NCI-H510A (cell line): ENCODE data around the gene IGFBP2.
"Not testable (repeated sequence)": the region's sequence is repeated elsewhere in the genome, so short reads cannot be mapped to it uniquely, and the experiment has no call there.

ENCODE experiments used
- DNase-seq: peaks from one replicate; lab custom pipeline; 2025; lab: John Stamatoyannopoulos, UW

The IGFBP2 gene

DNA sequence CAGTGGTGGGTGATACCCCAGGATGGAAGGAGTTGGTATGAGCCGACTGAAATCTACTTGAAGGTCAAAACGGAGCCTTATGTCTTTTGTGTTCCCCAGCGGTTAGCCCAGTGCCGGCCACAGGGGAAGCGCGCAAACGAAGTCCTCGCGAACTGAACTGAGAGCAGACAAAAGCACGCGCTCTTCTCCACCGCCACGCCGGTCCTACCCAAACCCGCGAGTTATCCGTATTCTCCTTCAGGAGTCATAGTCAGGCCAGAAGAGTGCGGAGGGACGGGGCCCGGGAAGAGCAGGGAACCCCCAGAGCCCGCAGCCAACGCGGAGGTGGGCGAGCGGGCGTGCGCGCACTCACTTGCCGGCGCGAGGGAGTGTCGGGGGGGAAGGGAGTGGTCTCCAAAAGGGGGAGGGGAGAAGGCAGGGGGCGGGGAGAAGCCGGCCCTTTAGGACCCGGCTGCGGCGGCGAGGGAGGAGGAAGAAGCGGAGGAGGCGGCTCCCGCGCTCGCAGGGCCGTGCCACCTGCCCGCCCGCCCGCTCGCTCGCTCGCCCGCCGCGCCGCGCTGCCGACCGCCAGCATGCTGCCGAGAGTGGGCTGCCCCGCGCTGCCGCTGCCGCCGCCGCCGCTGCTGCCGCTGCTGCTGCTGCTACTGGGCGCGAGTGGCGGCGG lies at the start of gene IGFBP2:
TSS of gene IGFBP2 (plus strand) at position 469 of the 664 bp plus-strand sequence. CDS start at position 573, 104 bp downstream.
- DNase-seq, result peak; percentile 76

- no peak for DNase-seq
These were observed 49.6 kb upstream of the IGFBP2 start for GRCh38 chr2:216583606-216584005.

DNA sequence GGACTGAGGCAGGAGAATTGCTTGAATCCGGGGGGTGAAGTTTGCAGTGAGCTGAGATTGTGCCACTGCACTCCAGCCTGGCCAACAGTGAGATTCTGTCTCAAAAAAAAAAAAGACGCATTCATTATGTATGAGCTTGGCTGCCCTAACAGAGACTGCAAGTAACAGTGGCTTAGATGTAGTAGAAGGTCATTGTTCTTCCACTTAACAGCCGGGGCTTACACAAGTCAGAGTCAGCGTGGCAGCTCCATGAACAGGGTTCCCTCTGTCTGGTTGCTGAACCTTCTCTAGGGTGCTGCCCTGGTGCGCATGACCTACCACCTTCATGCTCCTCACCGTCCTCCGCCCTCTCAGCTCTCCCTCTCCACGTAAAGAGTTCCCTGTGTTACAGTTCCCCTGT lies 49.1 kb upstream of the IGFBP2 start:
- DNase-seq, result no peak

DNA sequence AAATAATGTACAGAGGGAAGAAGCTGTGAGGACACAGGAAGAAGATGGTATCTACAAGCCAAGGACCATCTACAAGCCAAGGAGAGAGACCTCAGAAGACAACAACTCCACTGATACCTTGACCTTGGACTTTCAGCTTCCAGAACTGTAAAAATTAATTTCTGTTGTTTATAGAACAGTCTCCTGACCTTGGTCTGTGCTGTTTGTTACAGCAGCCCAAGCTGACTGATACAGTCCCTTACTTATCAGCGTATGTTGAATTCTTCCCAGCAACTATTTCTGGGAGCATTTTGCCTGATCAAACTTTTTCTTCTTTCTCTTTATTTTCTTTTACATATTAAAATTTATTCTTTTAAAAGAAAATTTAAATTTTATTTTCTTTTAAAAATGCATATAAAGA lies 47.8 kb upstream of the IGFBP2 start:
- no peak for DNase-seq

- no peak for DNase-seq
These were observed 44.1 kb upstream of the IGFBP2 start for GRCh38 chr2:216588861-216589710.

- no peak for DNase-seq
These were observed 43.4 kb upstream of the IGFBP2 start for GRCh38 chr2:216589791-216590190.

GRCh38 chr2:216590780-216591179 lies 42.4 kb upstream of the IGFBP2 start:
- no peak for DNase-seq

GRCh38 chr2:216591480-216591879 lies 41.7 kb upstream of the IGFBP2 start:
- no peak for DNase-seq

DNA sequence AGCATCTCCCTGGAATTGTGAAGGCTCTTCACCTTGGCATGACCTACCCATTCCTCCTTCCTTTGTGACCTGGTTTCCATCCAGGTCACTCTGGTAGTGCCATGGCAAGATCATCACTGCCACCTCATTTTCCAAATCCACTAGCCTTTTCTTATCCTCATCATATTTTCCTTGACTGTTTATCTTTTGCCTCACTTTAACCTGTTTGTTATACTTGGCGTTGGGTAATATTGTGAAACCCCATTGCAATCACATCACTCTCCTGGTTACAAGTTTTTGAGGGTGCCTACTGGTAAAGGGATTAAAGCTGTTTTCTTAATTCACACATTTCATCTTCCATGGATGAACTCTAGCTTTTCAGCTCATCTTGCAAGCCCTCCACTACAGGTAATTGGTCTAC lies 39.1 kb upstream of the IGFBP2 start:
- no peak for DNase-seq

DNA sequence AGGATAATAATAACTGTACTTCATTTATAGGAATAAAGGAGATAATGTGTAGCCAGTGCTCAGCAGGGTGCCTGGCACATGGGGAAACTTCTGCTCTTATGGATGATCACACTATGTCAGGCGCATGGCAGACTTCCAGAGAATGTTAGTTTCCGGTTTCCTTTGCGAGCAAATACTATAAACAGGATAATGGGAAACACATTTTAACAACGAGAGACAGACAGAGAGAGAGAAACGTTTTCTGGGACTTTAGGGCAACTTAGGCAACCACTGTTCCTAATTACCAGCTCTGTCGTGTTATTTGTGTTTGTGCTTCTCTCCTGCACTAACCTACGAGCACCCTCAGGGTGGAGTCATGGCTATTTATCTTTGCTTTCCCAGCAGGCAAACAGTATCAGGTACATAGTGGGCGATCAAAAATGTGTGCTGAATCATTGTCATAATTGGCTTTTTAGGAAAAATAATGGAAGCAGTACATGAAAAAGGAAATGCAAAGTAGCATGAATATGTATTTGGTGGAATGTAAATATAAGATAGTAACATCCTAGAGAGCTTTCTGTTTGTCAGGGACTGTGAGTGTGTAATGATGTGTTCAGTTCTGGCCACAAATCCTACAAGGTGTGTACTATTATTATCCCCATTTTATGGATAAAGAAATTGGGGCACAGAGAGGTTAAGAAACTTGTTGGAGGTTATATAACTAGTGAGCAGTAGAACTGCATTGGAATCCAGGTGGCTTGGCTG lies 36.8 kb upstream of the IGFBP2 start:
- no peak for DNase-seq

DNA sequence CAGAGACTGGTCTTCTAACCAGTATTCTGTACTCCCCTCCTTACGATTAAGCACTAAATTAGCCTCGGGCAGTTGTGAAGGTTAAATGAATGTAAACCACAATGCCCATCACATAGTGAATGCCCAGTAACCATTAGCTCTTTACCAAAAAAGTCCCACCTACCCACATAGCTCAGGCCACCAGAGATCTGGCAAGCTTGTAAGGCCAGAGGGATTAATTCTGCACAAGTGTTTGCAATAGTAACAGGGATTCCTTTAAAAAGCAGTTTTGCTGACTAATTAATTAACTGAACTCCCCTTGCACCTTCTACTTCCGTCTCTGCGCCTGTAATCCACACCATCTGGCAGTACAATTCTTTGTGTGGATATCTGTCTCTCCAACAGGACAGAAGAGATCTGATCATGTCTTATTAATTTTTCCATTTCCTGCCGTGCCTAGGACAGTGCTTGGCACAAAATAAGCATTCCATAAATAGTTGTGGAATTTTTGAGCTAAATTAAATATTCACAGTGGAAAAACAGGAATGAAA lies 36.2 kb upstream of the IGFBP2 start:
- DNase-seq, result no peak

GRCh38 chr2:216597825-216598224 lies 35.4 kb upstream of the IGFBP2 start:
- DNase-seq, result not testable (repeated sequence)

DNA sequence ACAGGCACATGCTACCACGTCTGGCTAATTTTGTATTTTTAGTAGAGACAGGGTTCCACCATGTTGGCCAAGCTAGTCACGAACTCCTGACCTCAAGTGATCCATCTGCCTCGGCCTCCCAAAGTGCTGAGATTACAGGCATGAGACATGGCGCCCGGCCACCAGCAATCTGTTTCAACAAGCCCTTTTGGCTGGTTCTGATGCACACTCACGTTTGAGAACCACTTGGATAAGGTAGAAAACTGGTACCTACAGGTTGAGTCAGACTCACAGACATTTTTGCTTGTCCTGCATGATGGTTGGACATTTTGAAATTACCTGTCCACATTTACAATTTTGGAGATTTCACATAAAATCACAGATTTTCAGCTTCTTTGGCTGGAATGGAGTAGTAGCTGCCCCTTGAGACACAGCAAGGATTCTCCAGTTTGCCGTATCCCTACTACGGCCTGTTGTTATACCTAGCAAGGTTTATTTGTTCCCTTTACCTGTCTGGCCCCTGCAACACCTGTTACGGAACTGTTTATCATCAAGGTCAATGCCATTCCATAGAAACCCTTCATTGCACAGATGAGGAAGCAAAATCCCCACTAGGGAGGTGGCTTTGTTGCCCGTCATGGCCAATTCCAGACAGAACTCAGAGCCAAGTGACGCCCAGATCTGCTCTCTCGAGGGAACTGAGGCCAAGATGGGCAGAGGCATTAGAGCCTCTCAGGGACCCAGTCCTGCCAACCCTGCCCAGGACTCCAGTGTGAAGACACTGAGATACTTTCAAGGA lies 31.4 kb upstream of the IGFBP2 start:
- DNase-seq, result no peak

DNA sequence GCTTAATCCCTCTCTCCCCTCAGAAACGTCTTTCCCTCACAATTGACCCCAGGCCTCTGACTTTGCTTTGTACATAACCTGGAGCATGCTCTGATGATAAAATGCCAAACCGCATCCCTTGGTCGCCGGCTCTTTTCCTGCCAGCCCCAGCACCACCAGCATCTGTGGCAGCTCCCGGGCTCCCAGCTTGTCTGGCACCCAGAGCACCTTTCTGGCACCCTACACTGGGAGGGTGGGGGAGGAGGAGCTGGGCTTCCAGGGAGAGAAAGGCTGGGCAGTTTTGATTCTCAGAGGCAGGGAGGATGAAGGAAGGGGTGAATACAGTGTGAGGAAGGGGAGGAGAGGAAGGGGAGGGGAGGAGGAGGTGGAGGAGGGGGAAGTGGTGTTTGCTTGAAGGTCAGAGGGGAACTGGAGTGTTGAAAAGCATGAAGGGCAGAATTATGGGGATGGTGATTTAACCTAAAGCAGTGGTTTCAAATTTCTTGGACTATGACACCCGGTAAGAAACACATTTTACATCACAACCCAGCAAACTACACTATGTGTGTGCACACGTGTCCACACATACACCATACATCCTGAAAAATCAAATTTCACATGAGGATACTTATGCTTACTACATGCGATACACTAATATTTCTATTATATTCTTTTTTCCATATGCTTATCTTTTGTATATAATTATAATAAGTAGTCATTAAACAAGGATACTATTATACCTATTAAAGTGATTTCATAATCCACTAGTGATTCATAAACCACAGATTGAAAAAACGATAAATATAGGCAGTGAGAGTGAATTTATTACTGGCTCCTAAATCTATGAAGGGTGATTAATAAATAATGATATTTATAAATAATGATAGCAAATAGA lies 30.0 kb upstream of the IGFBP2 start:
- peak; percentile 26 for DNase-seq

- no peak for DNase-seq
These were observed 29.4 kb upstream of the IGFBP2 start for GRCh38 chr2:216603884-216604245.

DNA sequence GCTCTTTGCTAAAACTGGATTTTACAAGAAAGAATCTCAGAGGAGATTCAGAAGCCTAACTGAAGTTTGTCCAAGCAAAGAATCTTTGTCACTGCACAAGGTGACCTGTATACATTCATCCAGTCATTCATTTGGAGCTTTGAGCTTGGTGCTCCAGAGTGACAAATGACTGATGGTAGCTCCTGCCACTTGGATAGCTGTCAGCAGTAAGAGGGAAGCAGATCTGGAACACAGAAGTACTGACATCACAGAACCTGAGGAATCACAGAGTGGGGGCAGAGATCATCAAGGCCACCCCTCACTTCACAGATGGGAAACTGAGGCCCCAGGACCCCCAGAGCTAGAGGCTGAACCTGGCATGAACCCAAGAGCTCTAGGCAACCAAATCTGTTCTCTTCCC lies 28.8 kb upstream of the IGFBP2 start:
- DNase-seq, result no peak

DNA sequence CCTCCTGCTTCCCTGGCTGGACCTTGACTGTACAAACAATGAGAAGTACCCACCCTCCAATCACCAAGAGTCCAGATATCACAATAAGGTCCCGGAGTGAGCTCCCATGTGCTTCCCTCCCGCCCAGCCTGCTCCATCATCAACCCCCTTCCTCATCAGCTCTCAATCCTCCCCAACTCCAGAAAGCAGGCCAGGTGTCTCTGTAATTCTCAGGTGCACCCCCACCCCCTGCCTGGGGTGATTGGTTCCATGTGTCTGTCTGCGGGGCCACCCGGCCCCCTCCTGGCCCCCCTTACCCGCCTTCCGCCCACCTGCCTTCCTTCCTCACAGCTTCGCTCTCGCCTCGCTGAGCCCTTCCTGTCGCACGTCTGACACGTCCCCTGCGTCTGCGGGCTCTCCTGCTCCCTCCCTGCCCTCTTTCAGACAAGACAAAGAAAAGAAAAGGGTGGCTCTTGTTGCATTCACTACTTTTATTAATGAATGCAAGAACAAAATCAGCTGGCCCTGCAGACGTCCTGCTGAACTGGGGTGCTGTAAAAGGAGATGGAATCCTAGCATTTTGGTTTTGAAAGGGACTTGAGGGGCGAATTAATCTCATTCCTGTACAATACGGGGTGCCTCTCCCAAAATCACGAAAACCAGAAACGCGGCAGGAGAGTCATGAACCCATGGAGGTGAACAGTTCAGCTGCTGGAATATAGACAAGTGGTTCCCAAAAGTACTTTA lies 26.5 kb upstream of the IGFBP2 start:
- peak; percentile 67 for DNase-seq

DNA sequence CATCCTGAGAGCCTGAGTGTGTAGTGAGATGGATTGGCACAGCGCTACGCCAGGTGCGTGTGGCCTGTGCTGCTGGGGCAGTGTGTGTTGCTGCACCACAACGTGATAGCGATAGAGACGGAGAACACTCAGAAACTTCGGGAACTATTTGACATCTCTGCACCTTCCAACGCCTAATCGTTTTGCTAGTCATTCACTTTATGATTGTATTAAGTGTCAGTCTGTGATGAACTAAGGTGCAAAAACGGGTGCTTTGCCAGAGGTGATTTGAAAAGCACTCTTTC lies 26.0 kb upstream of the IGFBP2 start:
- DNase-seq, result peak; percentile 23

GRCh38 chr2:216608525-216608924 lies 24.7 kb upstream of the IGFBP2 start:
- DNase-seq, result no peak
